ENCODE results near the gene SARS1.
A peak's percentile ranks its signal among the peaks of the same experiment; 100 is the strongest.

SARS1 gene

GRCh38 chr1:109248797-109249629, 35.3 kb downstream of the SARS1 start, which contains the start of gene CELSR2:
TSS of gene CELSR2 (plus strand) at chr1:109249539. CDS start at chr1:109250080, 541 bp downstream.
- Mint-ChIP-seq H3K27ac (no peak within 1 kb of the TSS), H3K4me1 (peaks cover 24% of the 10 kb centered on the region), H3K36me3 (no peaks in the 10 kb centered on the region), H3K4me3 (peak within 1 kb of the TSS; percentile 76), H3K27me3 (peaks cover 59% of the 10 kb centered on the region), H3K9me3 (no peaks in the 10 kb centered on the region)
- ATAC-seq, result peak; percentile 84

GRCh38 chr1:109249654-109250401, 36.1 kb downstream of the SARS1 start:
- peak; percentile 63 for ATAC-seq
- no peaks in the 10 kb centered on the region for H3K36me3 Mint-ChIP-seq
- H3K4me1 Mint-ChIP-seq, result peaks cover 24% of the 10 kb centered on the region
- H3K27ac Mint-ChIP-seq, result no peak overlapping the region
- H3K4me3 Mint-ChIP-seq, result peak overlapping the region; percentile 47
- H3K27me3 Mint-ChIP-seq, result peaks cover 52% of the 10 kb centered on the region
- H3K9me3 Mint-ChIP-seq, result no peaks in the 10 kb centered on the region

- H3K4me1 Mint-ChIP-seq, result peaks cover 31% of the 10 kb centered on the region
- H3K27me3 Mint-ChIP-seq, result peaks cover 58% of the 10 kb centered on the region
- H3K9me3 Mint-ChIP-seq, result no peaks in the 10 kb centered on the region
- H3K27ac Mint-ChIP-seq, result no peak overlapping the region
- ATAC-seq, result no peak
- no peaks in the 10 kb centered on the region for H3K36me3 Mint-ChIP-seq
- H3K4me3 Mint-ChIP-seq, result peak overlapping the region; percentile 47
Measured at GRCh38 chr1:109250454-109251276, 36.9 kb downstream of the SARS1 start.

- Mint-ChIP-seq H3K4me3 (no peak overlapping the region), H3K27ac (no peak overlapping the region), H3K9me3 (no peaks in the 10 kb centered on the region), H3K27me3 (peaks cover 55% of the 10 kb centered on the region), H3K36me3 (no peaks in the 10 kb centered on the region), H3K4me1 (peaks cover 31% of the 10 kb centered on the region)
- no peak for ATAC-seq
Measured at GRCh38 chr1:109251277-109252166, 37.8 kb downstream of the SARS1 start.

GRCh38 chr1:109252167-109252892, 38.6 kb downstream of the SARS1 start:
- Mint-ChIP-seq H3K27me3 (peaks cover 47% of the 10 kb centered on the region), H3K27ac (no peak overlapping the region), H3K4me1 (peaks cover 31% of the 10 kb centered on the region), H3K36me3 (no peaks in the 10 kb centered on the region), H3K4me3 (no peak overlapping the region), H3K9me3 (no peaks in the 10 kb centered on the region)
- no peak for ATAC-seq

GRCh38 chr1:109252893-109253802, 39.4 kb downstream of the SARS1 start:
- peak overlapping the region; percentile 66 for H3K27ac Mint-ChIP-seq
- H3K36me3 Mint-ChIP-seq, result no peaks in the 10 kb centered on the region
- ATAC-seq, result no peak
- peak overlapping the region; percentile 57 for H3K4me3 Mint-ChIP-seq
- H3K9me3 Mint-ChIP-seq, result no peaks in the 10 kb centered on the region
- peaks cover 31% of the 10 kb centered on the region for H3K4me1 Mint-ChIP-seq
- H3K27me3 Mint-ChIP-seq, result peaks cover 39% of the 10 kb centered on the region

GRCh38 chr1:109253803-109254620, 40.3 kb downstream of the SARS1 start:
- no peak overlapping the region for H3K4me3 Mint-ChIP-seq
- H3K27me3 Mint-ChIP-seq, result peaks cover 37% of the 10 kb centered on the region
- no peak for ATAC-seq
- peak overlapping the region; percentile 66 for H3K27ac Mint-ChIP-seq
- H3K36me3 Mint-ChIP-seq, result no peaks in the 10 kb centered on the region
- no peaks in the 10 kb centered on the region for H3K9me3 Mint-ChIP-seq
- H3K4me1 Mint-ChIP-seq, result peaks cover 26% of the 10 kb centered on the region

GRCh38 chr1:109254621-109255096, 40.9 kb downstream of the SARS1 start:
- Mint-ChIP-seq H3K27me3 (peaks cover 37% of the 10 kb centered on the region), H3K9me3 (no peaks in the 10 kb centered on the region), H3K4me1 (peaks cover 22% of the 10 kb centered on the region), H3K27ac (peak overlapping the region; percentile 29), H3K36me3 (no peaks in the 10 kb centered on the region), H3K4me3 (no peak overlapping the region)
- no peak for ATAC-seq

GRCh38 chr1:109255097-109255651, 41.5 kb downstream of the SARS1 start:
- ATAC-seq, result no peak
- peaks cover 22% of the 10 kb centered on the region for H3K4me1 Mint-ChIP-seq
- H3K27ac Mint-ChIP-seq, result peak overlapping the region; percentile 29
- no peaks in the 10 kb centered on the region for H3K9me3 Mint-ChIP-seq
- no peaks in the 10 kb centered on the region for H3K36me3 Mint-ChIP-seq
- H3K4me3 Mint-ChIP-seq, result no peak overlapping the region
- H3K27me3 Mint-ChIP-seq, result peaks cover 37% of the 10 kb centered on the region

GRCh38 chr1:109255678-109256077, 42.0 kb downstream of the SARS1 start:
- Mint-ChIP-seq H3K27ac (peak overlapping the region; percentile 29), H3K27me3 (peaks cover 32% of the 10 kb centered on the region), H3K4me3 (no peak overlapping the region), H3K36me3 (no peaks in the 10 kb centered on the region), H3K9me3 (no peaks in the 10 kb centered on the region), H3K4me1 (peaks cover 21% of the 10 kb centered on the region)
- no peak for ATAC-seq

- Mint-ChIP-seq H3K4me1 (peaks cover 18% of the 10 kb centered on the region), H3K27ac (no peak overlapping the region), H3K27me3 (peaks cover 28% of the 10 kb centered on the region), H3K36me3 (no peaks in the 10 kb centered on the region), H3K4me3 (no peak overlapping the region), H3K9me3 (no peaks in the 10 kb centered on the region)
- ATAC-seq, result no peak
Measured at GRCh38 chr1:109256085-109256484, 42.4 kb downstream of the SARS1 start.
